Fibroblast of pulmonary artery (primary cell): ENCODE results near the gene TSPAN18.
A peak's percentile ranks its signal among the peaks of the same experiment; 100 is the strongest.

Source experiments
- DNase-seq: peaks from one replicate; pipeline ENCODE4 v3.0.0-alpha.2; 2010; ENCODE audit warnings: low read depth
- H3K4me3 ChIP-seq: replicated peaks from 2 replicates; pipeline ENCODE4 v1.5.1; 2011; ENCODE audit warnings: low read depth, mild to moderate bottlenecking, control low read depth, low read length, moderate library complexity
- CTCF ChIP-seq: IDR thresholded peaks from 2 replicates; pipeline ENCODE4 v1.5.1; 2011; ENCODE audit warnings: mild to moderate bottlenecking, control low read depth, low read length, inconsistent platforms; ENCODE audit errors: missing control alignments

Gene TSPAN18

DNA sequence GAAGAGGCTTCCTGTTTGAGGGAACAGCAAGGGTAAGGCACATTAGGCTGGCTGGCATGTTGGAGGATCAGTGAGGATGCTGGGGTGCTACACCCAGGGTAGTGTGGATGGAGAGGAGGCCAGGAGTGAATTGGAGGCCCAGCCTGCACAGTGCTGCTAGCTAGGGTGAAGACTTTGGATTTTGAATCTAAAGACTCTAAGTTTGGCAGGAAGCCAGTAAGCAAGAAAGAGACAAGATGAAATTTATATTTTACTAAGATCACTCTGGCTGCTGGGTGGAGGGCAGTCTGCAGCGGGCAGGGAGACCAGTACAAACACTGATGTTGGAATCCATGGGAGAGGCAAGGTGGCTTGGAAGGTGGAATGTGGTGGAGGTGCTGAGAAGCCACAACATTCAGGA is 43.6 kb downstream of the TSPAN18 start:
- no peak overlapping the region for H3K4me3 ChIP-seq
- no peak for TF ChIP-seq CTCF
- DNase-seq: no peak

DNA sequence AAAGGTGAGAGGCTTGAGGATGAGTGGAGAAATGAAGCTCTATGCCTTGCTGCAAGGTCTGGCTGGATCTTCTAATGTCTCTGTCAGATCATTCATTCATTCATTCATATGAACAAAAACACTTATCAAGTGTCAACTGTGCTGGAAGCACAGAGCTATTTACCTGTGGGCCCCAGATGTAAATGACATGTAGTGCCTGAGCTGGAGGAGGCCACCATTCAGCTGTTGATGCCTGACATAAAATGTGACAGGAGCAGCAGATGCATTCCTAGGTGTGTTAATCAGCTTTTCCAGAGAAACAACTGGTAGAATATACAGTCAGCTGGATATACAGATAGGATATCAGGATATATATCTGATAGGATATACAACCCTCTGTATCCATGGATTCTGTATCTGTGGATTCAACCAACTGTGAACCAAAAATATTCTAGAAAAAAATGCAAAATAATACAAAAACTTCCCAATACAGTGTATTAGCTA is 44.5 kb downstream of the TSPAN18 start:
- no peak for DNase-seq
- no peak for TF ChIP-seq CTCF

GRCh38 chr11:44771841-44772240 is 45.1 kb downstream of the TSPAN18 start:
- TF ChIP-seq CTCF: no peak
- no peak overlapping the region for H3K4me3 ChIP-seq
- DNase-seq: no peak

More for the DNA sequence above, 44.5 kb downstream of the TSPAN18 start:
- no peak overlapping the region for H3K4me3 ChIP-seq

DNA sequence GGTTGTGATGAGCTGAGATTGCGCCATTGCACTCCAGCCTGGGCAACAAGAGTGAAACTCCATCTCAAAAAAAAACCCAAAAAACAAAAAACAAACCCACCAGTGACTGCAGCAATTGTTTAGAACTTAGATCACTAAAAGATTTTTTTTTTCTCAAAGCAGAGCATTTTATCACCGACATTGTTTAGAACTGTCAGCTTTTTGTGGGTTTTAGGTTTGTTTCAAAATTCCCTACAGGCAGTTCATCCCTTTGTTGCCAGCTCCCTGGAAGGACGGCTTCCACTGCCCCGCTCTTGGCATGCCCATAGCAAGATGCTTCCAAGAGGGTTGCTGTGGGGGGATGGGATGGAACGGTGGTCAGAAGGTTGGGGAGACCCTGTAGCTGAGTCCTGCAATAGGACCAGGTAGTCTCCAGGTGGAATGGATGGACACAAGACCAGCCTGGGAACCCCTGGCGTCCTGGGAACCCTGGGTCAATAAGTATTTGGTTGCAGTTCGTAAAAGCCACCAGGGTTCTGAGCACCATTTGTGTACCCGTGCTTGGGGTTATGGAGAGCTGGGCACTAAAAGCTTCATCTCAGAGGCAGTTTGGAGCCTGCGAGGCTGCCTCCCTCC is 46.7 kb downstream of the TSPAN18 start:
- no peak for DNase-seq
- no peak for TF ChIP-seq CTCF
- no peak overlapping the region for H3K4me3 ChIP-seq

- no peak for DNase-seq
- TF ChIP-seq CTCF: no peak
- H3K4me3 ChIP-seq: no peak overlapping the region
These were observed 47.3 kb downstream of the TSPAN18 start for GRCh38 chr11:44774108-44774507.

DNA sequence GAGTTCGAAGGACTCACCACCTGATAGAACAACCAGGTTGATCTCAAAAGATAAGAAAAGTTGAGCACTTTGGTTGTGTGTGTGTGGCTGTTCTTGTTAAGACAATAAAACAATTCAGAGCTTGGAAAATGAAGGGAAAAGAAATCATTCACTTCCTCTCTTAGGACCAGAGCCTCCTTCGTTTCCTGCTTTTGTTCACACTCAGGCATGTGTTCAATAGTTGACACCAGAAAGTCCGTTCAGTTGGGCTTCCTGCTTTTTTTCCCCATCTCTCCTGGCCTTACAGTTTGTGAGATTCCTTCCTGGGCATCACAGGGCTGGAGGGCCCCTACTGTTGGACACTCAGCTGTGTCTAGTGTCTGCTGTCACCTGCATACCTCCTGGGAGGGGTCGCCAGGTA is 48.0 kb downstream of the TSPAN18 start:
- H3K4me3 ChIP-seq: no peak overlapping the region
- TF ChIP-seq CTCF: no peak
- DNase-seq: peak; percentile 41

GRCh38 chr11:44775366-44775984 is 48.7 kb downstream of the TSPAN18 start:
- H3K4me3 ChIP-seq: no peak overlapping the region
- peak; percentile 57 for DNase-seq
- TF ChIP-seq CTCF: peak; percentile 78
